ENCODE measurements around the gene ING5. TPM values are rescaled to one million over a fixed set of nuclear protein-coding genes. Genes with fewer than 3 reads are reported as not detected.

ING5 gene
- total RNA-seq, 1 experiment from 2014 or later: 34.4 TPM

GRCh38 chr2:241686650-241687425, 15.0 kb upstream of the ING5 start, which contains the start of gene DTYMK:
TSS of gene DTYMK (minus strand) at chr2:241686815. CDS start at chr2:241686783, 32 bp downstream.
- peak within 1 kb of the TSS; percentile 100 for H3K9ac ChIP-seq (ENCODE audit: low read length)
- H2AFZ ChIP-seq (ENCODE audit: low read length): peak within 1 kb of the TSS; percentile 84
- H4K20me1 ChIP-seq (ENCODE audit: insufficient read depth, low read depth, low read length): no peaks in the 10 kb centered on the region
- no peaks in the 10 kb centered on the region for H3K27me3 ChIP-seq (ENCODE audit: low read length)
- H3K36me3 ChIP-seq (ENCODE audit: insufficient read depth, low read length): peaks cover 42% of the 10 kb centered on the region
- peak within 1 kb of the TSS; percentile 100 for H3K4me3 ChIP-seq (ENCODE audit: low read length)
- H3K9me2 ChIP-seq (replicated peaks; ENCODE audit: insufficient read depth, low read length): no peaks in the 10 kb centered on the region
- no peaks in the 10 kb centered on the region for H3K9me3 ChIP-seq (ENCODE audit: low read length)
- H3K27ac ChIP-seq (ENCODE audit: low read length): peak within 1 kb of the TSS; percentile 64
- DNase-seq: peak; percentile 98
- peaks cover 82% of the 10 kb centered on the region for H3K79me2 ChIP-seq (ENCODE audit: low read length)
- peaks cover 16% of the 10 kb centered on the region for H3K4me1 ChIP-seq (ENCODE audit: low read length)
- peak within 1 kb of the TSS; percentile 98 for H3K4me2 ChIP-seq (ENCODE audit: low read depth, low read length, poor library complexity, severe bottlenecking)

- no peak overlapping the region for H3K4me2 ChIP-seq (ENCODE audit: low read depth, low read length, poor library complexity, severe bottlenecking)
These were observed 12.5 kb upstream of the ING5 start for GRCh38 chr2:241689306-241689705.

GRCh38 chr2:241690202-241690717, 11.6 kb upstream of the ING5 start:
- Histone ChIP-seq H3K4me2 (ENCODE audit: low read depth, low read length, poor library complexity, severe bottlenecking) (no peak overlapping the region), H3K27ac (ENCODE audit: low read length) (no peak overlapping the region), H3K27me3 (ENCODE audit: low read length) (no peaks in the 10 kb centered on the region), H3K4me3 (ENCODE audit: low read length) (no peak overlapping the region), H3K9me2 (replicated peaks; ENCODE audit: insufficient read depth, low read length) (no peaks in the 10 kb centered on the region), H3K79me2 (ENCODE audit: low read length) (peaks cover 50% of the 10 kb centered on the region), H3K9me3 (ENCODE audit: low read length) (no peaks in the 10 kb centered on the region), H2AFZ (ENCODE audit: low read length) (no peak overlapping the region), H4K20me1 (ENCODE audit: insufficient read depth, low read depth, low read length) (no peaks in the 10 kb centered on the region), H3K36me3 (ENCODE audit: insufficient read depth, low read length) (peaks cover 25% of the 10 kb centered on the region), H3K4me1 (ENCODE audit: low read length) (peaks cover 15% of the 10 kb centered on the region), H3K9ac (ENCODE audit: low read length) (no peak overlapping the region)
- no peak for DNase-seq

More at GRCh38 chr2:241689306-241689705, 12.5 kb upstream of the ING5 start:
- no peak for DNase-seq
- Histone ChIP-seq H3K9me3 (ENCODE audit: low read length) (no peaks in the 10 kb centered on the region), H3K27ac (ENCODE audit: low read length) (no peak overlapping the region), H4K20me1 (ENCODE audit: insufficient read depth, low read depth, low read length) (no peaks in the 10 kb centered on the region), H3K79me2 (ENCODE audit: low read length) (peaks cover 58% of the 10 kb centered on the region), H3K27me3 (ENCODE audit: low read length) (no peaks in the 10 kb centered on the region), H3K4me3 (ENCODE audit: low read length) (no peak overlapping the region), H3K9me2 (replicated peaks; ENCODE audit: insufficient read depth, low read length) (no peaks in the 10 kb centered on the region), H3K9ac (ENCODE audit: low read length) (no peak overlapping the region), H2AFZ (ENCODE audit: low read length) (no peak overlapping the region), H3K4me1 (ENCODE audit: low read length) (peaks cover 16% of the 10 kb centered on the region), H3K36me3 (ENCODE audit: insufficient read depth, low read length) (peaks cover 28% of the 10 kb centered on the region)

GRCh38 chr2:241692448-241692847, 9.4 kb upstream of the ING5 start:
- Histone ChIP-seq H3K36me3 (ENCODE audit: insufficient read depth, low read length) (peaks cover 25% of the 10 kb centered on the region), H3K9ac (ENCODE audit: low read length) (no peak overlapping the region), H3K27ac (ENCODE audit: low read length) (no peak overlapping the region), H3K4me2 (ENCODE audit: low read depth, low read length, poor library complexity, severe bottlenecking) (no peak overlapping the region), H3K4me3 (ENCODE audit: low read length) (no peak overlapping the region), H3K27me3 (ENCODE audit: low read length) (no peaks in the 10 kb centered on the region), H3K9me2 (replicated peaks; ENCODE audit: insufficient read depth, low read length) (no peaks in the 10 kb centered on the region), H3K79me2 (ENCODE audit: low read length) (peaks cover 31% of the 10 kb centered on the region), H2AFZ (ENCODE audit: low read length) (no peak overlapping the region), H3K9me3 (ENCODE audit: low read length) (no peaks in the 10 kb centered on the region), H3K4me1 (ENCODE audit: low read length) (peaks cover 8% of the 10 kb centered on the region), H4K20me1 (ENCODE audit: insufficient read depth, low read depth, low read length) (no peaks in the 10 kb centered on the region)
- DNase-seq: no peak

GRCh38 chr2:241695651-241696050, 6.2 kb upstream of the ING5 start:
- DNase-seq: no peak
- no peaks in the 10 kb centered on the region for H3K9me3 ChIP-seq (ENCODE audit: low read length)
- no peak overlapping the region for H3K4me2 ChIP-seq (ENCODE audit: low read depth, low read length, poor library complexity, severe bottlenecking)
- H3K9me2 ChIP-seq (replicated peaks; ENCODE audit: insufficient read depth, low read length): no peaks in the 10 kb centered on the region
- peaks cover 8% of the 10 kb centered on the region for H3K79me2 ChIP-seq (ENCODE audit: low read length)
- no peak overlapping the region for H3K27ac ChIP-seq (ENCODE audit: low read length)
- H3K27me3 ChIP-seq (ENCODE audit: low read length): no peaks in the 10 kb centered on the region
- H4K20me1 ChIP-seq (ENCODE audit: insufficient read depth, low read depth, low read length): no peaks in the 10 kb centered on the region
- peaks cover 11% of the 10 kb centered on the region for H3K36me3 ChIP-seq (ENCODE audit: insufficient read depth, low read length)
- peaks cover 4% of the 10 kb centered on the region for H3K4me1 ChIP-seq (ENCODE audit: low read length)
- H3K9ac ChIP-seq (ENCODE audit: low read length): no peak overlapping the region
- no peak overlapping the region for H3K4me3 ChIP-seq (ENCODE audit: low read length)
- H2AFZ ChIP-seq (ENCODE audit: low read length): no peak overlapping the region

GRCh38 chr2:241701149-241701398, 765 bp upstream of the ING5 start:
- Histone ChIP-seq H3K4me3 (ENCODE audit: low read length) (peak overlapping the region; percentile 77), H3K9me3 (ENCODE audit: low read length) (no peaks in the 10 kb centered on the region), H3K4me2 (ENCODE audit: low read depth, low read length, poor library complexity, severe bottlenecking) (peak overlapping the region; percentile 80), H3K27ac (ENCODE audit: low read length) (peak overlapping the region; percentile 81), H3K9me2 (replicated peaks; ENCODE audit: insufficient read depth, low read length) (no peaks in the 10 kb centered on the region), H2AFZ (ENCODE audit: low read length) (no peak overlapping the region), H4K20me1 (ENCODE audit: insufficient read depth, low read depth, low read length) (peaks cover 7% of the 10 kb centered on the region), H3K4me1 (ENCODE audit: low read length) (peaks cover 22% of the 10 kb centered on the region), H3K36me3 (ENCODE audit: insufficient read depth, low read length) (peaks cover 12% of the 10 kb centered on the region), H3K9ac (ENCODE audit: low read length) (peak overlapping the region; percentile 94), H3K79me2 (ENCODE audit: low read length) (peaks cover 30% of the 10 kb centered on the region), H3K27me3 (ENCODE audit: low read length) (no peaks in the 10 kb centered on the region)
- no peak for DNase-seq

- no peaks in the 10 kb centered on the region for H3K9me2 ChIP-seq (replicated peaks; ENCODE audit: insufficient read depth, low read length)
- no peak overlapping the region for H3K27ac ChIP-seq (ENCODE audit: low read length)
- H3K9ac ChIP-seq (ENCODE audit: low read length): peak overlapping the region; percentile 94
- no peaks in the 10 kb centered on the region for H3K9me3 ChIP-seq (ENCODE audit: low read length)
- no peaks in the 10 kb centered on the region for H3K27me3 ChIP-seq (ENCODE audit: low read length)
- H3K4me3 ChIP-seq (ENCODE audit: low read length): peak overlapping the region; percentile 81
- peaks cover 22% of the 10 kb centered on the region for H3K4me1 ChIP-seq (ENCODE audit: low read length)
- no peak overlapping the region for H2AFZ ChIP-seq (ENCODE audit: low read length)
- peaks cover 7% of the 10 kb centered on the region for H4K20me1 ChIP-seq (ENCODE audit: insufficient read depth, low read depth, low read length)
- peaks cover 14% of the 10 kb centered on the region for H3K36me3 ChIP-seq (ENCODE audit: insufficient read depth, low read length)
- H3K4me2 ChIP-seq (ENCODE audit: low read depth, low read length, poor library complexity, severe bottlenecking): peak overlapping the region; percentile 94
- peak; percentile 94 for DNase-seq
- H3K79me2 ChIP-seq (ENCODE audit: low read length): peaks cover 30% of the 10 kb centered on the region
These were observed 554 bp downstream of the ING5 start for GRCh38 chr2:241702155-241703031.

GRCh38 chr2:241703032-241703604, 1.3 kb downstream of the ING5 start:
- Histone ChIP-seq H3K27me3 (ENCODE audit: low read length) (no peaks in the 10 kb centered on the region), H3K9me3 (ENCODE audit: low read length) (no peaks in the 10 kb centered on the region), H3K4me2 (ENCODE audit: low read depth, low read length, poor library complexity, severe bottlenecking) (peak overlapping the region; percentile 94), H2AFZ (ENCODE audit: low read length) (no peak overlapping the region), H3K4me3 (ENCODE audit: low read length) (peak overlapping the region; percentile 81), H3K36me3 (ENCODE audit: insufficient read depth, low read length) (peaks cover 14% of the 10 kb centered on the region), H4K20me1 (ENCODE audit: insufficient read depth, low read depth, low read length) (peaks cover 7% of the 10 kb centered on the region), H3K79me2 (ENCODE audit: low read length) (peaks cover 30% of the 10 kb centered on the region), H3K9ac (ENCODE audit: low read length) (peak overlapping the region; percentile 84), H3K4me1 (ENCODE audit: low read length) (peaks cover 22% of the 10 kb centered on the region), H3K27ac (ENCODE audit: low read length) (no peak overlapping the region), H3K9me2 (replicated peaks; ENCODE audit: insufficient read depth, low read length) (no peaks in the 10 kb centered on the region)
- DNase-seq: no peak
